NCI-H460 (cell line): Measurements from ENCODE around the gene ATP1B4. TPM values are rescaled to one million over a fixed set of nuclear protein-coding genes. Genes with fewer than 3 reads are reported as not detected.
A peak's percentile ranks its signal among the peaks of the same experiment; 100 is the strongest.

Experiments
- DNase-seq: peaks from one replicate; pipeline ENCODE4 v3.0.0-alpha.2; 2016; ENCODE audit warnings: low read depth; ENCODE audit errors: extremely low read depth
- total RNA-seq: library from RNA; depleted of rRNA; stranded (reverse); fragments of >200 nt; shearing (Covaris generic); gene quantifications from 2 replicates; pipeline ENCODE4 v1.2.3, GENCODE V29; 2014; rRNA removed

The ATP1B4 gene
- total RNA-seq, 1 experiment from 2014 or later: not detected

GRCh38 chrX:120372667-120373370 lies 10.9 kb downstream of the ATP1B4 start:
- DNase-seq: no peak

DNA sequence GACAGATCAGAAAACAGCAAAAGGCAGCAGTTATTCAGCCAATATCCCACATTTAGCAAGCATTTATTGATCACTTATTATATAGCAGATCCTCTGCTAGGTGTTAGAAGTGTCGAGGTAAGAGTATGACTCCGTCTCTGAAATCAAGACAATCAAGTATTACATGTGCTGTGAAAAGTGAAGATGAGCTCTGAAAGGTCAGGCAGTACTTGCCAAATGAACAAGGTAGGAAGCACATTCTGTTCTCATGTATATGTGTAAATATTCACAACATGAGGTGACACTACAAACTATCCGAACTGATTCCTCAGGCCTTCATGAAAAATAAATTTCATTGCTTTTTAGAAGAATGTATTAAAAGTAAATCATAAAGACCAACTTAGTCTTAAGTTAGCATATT lies 15.3 kb downstream of the ATP1B4 start:
- no peak for DNase-seq

- no peak for DNase-seq
Measured at GRCh38 chrX:120377715-120378114, 15.8 kb downstream of the ATP1B4 start.

DNA sequence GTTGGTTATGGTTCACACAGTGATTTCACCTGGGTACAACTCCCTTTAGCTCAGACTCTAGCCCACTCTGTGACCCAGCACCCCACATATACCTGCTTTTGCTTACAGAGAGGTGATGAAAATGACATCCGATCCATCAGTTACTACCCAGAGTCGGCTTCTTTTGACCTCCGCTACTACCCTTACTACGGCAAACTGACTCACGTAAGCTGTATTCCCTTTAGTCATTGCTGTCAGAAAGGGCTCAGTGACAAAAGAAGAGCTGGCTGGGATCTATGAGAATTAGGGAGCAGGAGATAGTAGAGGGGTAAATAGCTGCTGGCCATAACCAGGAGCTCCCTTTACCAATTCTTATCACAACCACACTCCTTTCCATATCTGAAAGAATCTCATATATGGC lies 16.7 kb downstream of the ATP1B4 start:
- DNase-seq: no peak

- no peak for DNase-seq
Measured at GRCh38 chrX:120379937-120380681, 18.2 kb downstream of the ATP1B4 start.

- peak; percentile 26 for DNase-seq
Measured at GRCh38 chrX:120380699-120381098, 18.8 kb downstream of the ATP1B4 start.

GRCh38 chrX:120401301-120401700 lies 39.4 kb downstream of the ATP1B4 start:
- no peak for DNase-seq

GRCh38 chrX:120402369-120402768 lies 40.5 kb downstream of the ATP1B4 start:
- no peak for DNase-seq

DNA sequence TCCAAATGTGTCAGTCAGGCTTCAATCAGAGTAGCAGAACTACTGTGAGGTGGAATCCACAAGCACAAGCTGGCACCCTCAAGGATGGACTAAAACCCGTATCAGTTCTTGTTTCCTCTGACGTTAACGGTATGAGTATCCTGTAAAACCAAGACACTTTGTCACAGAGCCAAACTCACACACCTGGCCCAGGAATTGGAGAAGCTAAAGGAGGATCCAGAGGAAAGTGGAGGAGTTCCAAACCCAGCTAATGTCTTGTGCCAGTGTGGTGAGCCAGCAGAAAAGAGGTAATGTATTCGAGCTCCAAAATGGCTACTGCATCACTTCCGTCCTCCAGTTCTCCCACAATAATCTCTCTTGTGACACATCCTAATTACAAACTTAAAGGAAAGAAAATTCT lies 44.7 kb downstream of the ATP1B4 start:
- DNase-seq: no peak

DNA sequence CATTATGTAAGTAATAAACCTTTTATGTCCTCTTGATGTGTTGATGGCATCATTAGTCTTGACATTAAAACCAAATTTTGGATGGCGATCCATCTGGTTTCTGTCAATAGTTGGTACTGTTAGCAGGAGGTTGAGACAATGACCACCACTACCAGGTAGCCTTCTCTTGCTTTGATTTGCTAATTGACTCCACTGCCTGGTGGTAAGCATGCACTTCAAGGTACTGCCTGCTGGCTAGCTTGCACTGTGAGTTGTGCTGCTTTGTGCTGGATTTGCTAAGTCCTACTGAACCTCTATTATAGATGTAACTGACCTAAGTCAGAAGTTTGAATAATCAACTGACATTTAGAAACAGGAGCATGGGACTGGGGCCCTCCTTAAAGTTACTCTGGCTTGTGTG lies 46.3 kb downstream of the ATP1B4 start:
- no peak for DNase-seq

DNA sequence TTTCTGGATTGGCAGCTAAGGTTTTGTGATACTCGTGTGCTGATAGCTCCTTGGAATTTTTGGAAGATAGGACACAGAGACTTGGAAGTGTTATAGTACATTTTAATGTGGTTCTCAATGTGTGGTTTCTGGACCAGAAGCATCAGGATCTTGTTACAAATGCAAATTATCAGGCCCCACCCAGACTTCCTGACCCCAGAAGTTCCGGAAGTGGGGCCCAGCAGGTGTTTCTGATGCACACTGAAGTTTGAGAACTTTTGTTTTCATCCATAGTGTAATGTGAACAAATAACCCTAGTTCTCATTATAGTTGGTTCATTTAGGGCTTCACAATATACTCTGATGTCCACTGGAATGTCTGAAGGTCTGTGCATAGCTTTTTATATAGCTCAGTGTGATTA lies 57.6 kb downstream of the ATP1B4 start:
- DNase-seq: no peak

- no peak for DNase-seq
Measured at GRCh38 chrX:120426599-120426998, 64.7 kb downstream of the ATP1B4 start.

- no peak for DNase-seq
Measured at GRCh38 chrX:120428309-120428708, 66.4 kb downstream of the ATP1B4 start.

DNA sequence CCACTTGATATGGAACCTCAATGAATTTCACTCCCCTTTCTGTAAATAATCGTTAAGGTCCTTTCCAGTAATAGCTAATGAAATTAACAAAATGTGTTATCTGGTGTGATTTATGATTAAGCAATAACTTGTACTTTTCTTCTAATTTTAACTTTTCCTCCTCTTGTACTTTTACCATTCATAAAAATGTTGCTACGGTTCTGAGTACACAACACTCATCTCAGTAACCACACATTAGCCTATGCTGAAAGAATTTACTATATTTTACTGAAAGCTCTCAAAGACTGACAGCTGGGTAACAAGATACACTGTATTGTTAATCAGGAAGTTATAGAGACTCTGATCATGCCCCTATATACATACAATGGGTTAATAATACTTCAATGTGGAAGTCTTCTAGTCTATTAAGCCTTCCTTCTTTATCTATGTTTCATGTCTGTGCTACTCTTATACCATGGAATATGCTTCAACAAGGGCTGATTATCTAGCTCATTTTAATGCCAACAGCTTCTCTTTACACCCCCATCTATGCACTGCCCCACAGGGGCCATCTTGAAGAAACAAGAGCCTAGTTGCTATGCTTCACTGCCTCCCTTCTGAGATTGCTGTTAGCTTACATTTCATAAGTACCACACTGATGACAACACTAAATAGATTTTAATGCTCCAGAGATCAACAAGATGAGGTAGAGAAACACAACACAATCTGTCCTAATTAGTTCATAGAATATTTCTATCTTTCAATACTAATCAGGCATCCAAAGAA lies 68.1 kb downstream of the ATP1B4 start:
- DNase-seq: no peak

Other genes starting within 250 kb of the ATP1B4 start
- gene RHOXF1, start 246.2 kb upstream of the ATP1B4 start, total RNA-seq: not detected in 2 replicates
- not detected in 2 replicates for gene RHOXF2, start 203.5 kb upstream of the ATP1B4 start, total RNA-seq
- 21.9 and 24.4 TPM in 2 replicates for gene ZBTB33, start 111.3 kb upstream of the ATP1B4 start, total RNA-seq
- gene TMEM255A, start 50.6 kb upstream of the ATP1B4 start, total RNA-seq: 0.07 TPM in 1 of 2 replicates, not detected in the other
- gene LAMP2, start 107.2 kb downstream of the ATP1B4 start, total RNA-seq: 89.4 and 106 TPM in 2 replicates
- gene CUL4B, start 198.9 kb downstream of the ATP1B4 start, total RNA-seq: 53.9 and 59.4 TPM in 2 replicates
- 72.5 and 72.9 TPM in 2 replicates for gene MCTS1, start 242.0 kb downstream of the ATP1B4 start, total RNA-seq